Smooth muscle cell (in vitro differentiated cells): ENCODE data around the gene CYP2W1. TPM values are rescaled to one million over a fixed set of nuclear protein-coding genes. Genes with fewer than 3 reads are reported as not detected.

ENCODE experiments used
- DNase-seq: peaks from one replicate; lab custom pipeline; 2025; ENCODE audit not compliant: unreplicated experiment; lab: John Stamatoyannopoulos, UW
- H2AFZ ChIP-seq: fragments of 200-600 bp; sonication (generic); 2 replicates; pipeline ENCODE4 v1.6.0; 2016; ENCODE audit warnings: antibody characterized with exemption, low read depth, mild to moderate bottlenecking
- H3F3A ChIP-seq: fragments of 200-600 bp; sonication (generic); 2 replicates; pipeline ENCODE4 v1.6.0; 2017; ENCODE audit warnings: antibody characterized with exemption, low read depth
- H3K27ac ChIP-seq: fragments of 200-600 bp; sonication (generic); 2 replicates; pipeline ENCODE4 v1.5.1; 2016; ENCODE audit warnings: low read depth, mild to moderate bottlenecking
- H3K27me3 ChIP-seq: fragments of 200-600 bp; sonication (generic); 2 replicates; pipeline ENCODE4 v1.6.1; 2016; ENCODE audit warnings: low read depth, mild to moderate bottlenecking
- H3K36me3 ChIP-seq: fragments of 200-600 bp; sonication (generic); 2 replicates; pipeline ENCODE4 v1.5.1; 2016; ENCODE audit warnings: low read depth
- H3K4me1 ChIP-seq: fragments of 200-600 bp; sonication (generic); 2 replicates; pipeline ENCODE4 v1.5.1; 2016; ENCODE audit warnings: low read depth
- H3K4me2 ChIP-seq: fragments of 200-600 bp; sonication (generic); 2 replicates; pipeline ENCODE4 v1.6.0; 2016; ENCODE audit warnings: mild to moderate bottlenecking
- H3K4me3 ChIP-seq: fragments of 200-600 bp; sonication (generic); 2 replicates; pipeline ENCODE4 v1.5.1; 2016; ENCODE audit warnings: mild to moderate bottlenecking
- H3K79me2 ChIP-seq: fragments of 200-600 bp; sonication (generic); 2 replicates; pipeline ENCODE4 v1.6.0; 2016; ENCODE audit warnings: low read depth, mild to moderate bottlenecking
- H3K9ac ChIP-seq: fragments of 200-600 bp; sonication (generic); 2 replicates; pipeline ENCODE4 v1.6.0; 2016; ENCODE audit warnings: low read depth
- H3K9me3 ChIP-seq: fragments of 200-600 bp; sonication (generic); replicated peaks from 2 replicates; pipeline ENCODE4 v1.5.1; 2016; ENCODE audit warnings: low read depth
- H4K20me1 ChIP-seq: fragments of 200-600 bp; sonication (generic); 2 replicates; pipeline ENCODE4 v1.6.0; 2016; ENCODE audit warnings: low read depth
- WGBS: methylation state at CpG from one replicate; pipeline ENCODE4 v1.1.7; 2016; ENCODE audit warnings: low lambda C conversion rate; 5-methylcytosine and 5-hydroxymethylcytosine counted together
- polyA plus RNA-seq: library from polyadenylated mRNA; unstranded; fragments of >200 nt; fragmentation: Nextera tagmentation; extraction: Ambion mirVana; gene quantifications from 2 replicates; pipeline ENCODE4 v1.2.1, GENCODE V29; 2016
- total RNA-seq: library from RNA; depleted of rRNA; stranded (reverse); fragments of >200 nt; gene quantifications from 2 replicates; pipeline ENCODE4 v1.2.3, GENCODE V29; 2014
- TF ChIP-seq, protein P1 (sequence below): fragments of 200-600 bp; sonication (generic); IDR thresholded peaks from 2 replicates; pipeline ENCODE4 v1.5.1; 2017; ENCODE audit warnings: borderline replicate concordance, mild to moderate bottlenecking, antibody characterized with exemption; ENCODE audit not compliant: insufficient read depth, poor library complexity, severe bottlenecking

The CYP2W1 gene
- total and polyA plus RNA-seq, 2 experiments from 2014 or later = not detected

DNA sequence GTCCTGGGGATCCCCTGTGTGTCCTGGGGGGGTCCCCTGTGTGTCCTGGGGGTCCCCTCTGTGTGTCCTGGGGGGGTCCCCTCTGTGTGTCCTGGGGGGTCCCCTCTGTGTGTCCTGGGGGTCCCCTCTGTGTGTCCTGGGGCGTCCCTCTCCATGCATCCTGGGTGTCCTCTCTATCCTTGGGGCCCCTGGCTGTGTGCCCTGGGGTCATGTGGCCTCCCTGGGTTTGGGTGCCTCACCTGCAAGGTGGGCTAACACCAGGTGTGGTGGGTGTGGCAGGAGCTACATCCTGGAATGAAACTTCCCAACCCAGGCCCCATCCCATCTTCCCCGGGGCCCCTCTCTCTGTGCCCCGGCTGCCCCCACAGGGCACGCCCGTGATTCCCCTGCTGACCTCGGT, 4.9 kb downstream of the CYP2W1 start:
- DNase-seq = no peak
- Histone ChIP-seq H3K9me3 (no peaks in the 10 kb centered on the region), H3K79me2 (no peaks in the 10 kb centered on the region), H3K36me3 (no peaks in the 10 kb centered on the region), H3K27ac (no peak overlapping the region), H2AFZ (no peak overlapping the region), H3K4me3 (no peak overlapping the region), H3K4me1 (peaks cover 4% of the 10 kb centered on the region), H3F3A (no peaks in the 10 kb centered on the region), H3K4me2 (no peak overlapping the region), H4K20me1 (peaks cover 4% of the 10 kb centered on the region), H3K9ac (no peak overlapping the region), H3K27me3 (no peaks in the 10 kb centered on the region)
- WGBS = 91% methylated on average over 6 of the region's 6 CpGs
- TF ChIP-seq, protein P1, sequence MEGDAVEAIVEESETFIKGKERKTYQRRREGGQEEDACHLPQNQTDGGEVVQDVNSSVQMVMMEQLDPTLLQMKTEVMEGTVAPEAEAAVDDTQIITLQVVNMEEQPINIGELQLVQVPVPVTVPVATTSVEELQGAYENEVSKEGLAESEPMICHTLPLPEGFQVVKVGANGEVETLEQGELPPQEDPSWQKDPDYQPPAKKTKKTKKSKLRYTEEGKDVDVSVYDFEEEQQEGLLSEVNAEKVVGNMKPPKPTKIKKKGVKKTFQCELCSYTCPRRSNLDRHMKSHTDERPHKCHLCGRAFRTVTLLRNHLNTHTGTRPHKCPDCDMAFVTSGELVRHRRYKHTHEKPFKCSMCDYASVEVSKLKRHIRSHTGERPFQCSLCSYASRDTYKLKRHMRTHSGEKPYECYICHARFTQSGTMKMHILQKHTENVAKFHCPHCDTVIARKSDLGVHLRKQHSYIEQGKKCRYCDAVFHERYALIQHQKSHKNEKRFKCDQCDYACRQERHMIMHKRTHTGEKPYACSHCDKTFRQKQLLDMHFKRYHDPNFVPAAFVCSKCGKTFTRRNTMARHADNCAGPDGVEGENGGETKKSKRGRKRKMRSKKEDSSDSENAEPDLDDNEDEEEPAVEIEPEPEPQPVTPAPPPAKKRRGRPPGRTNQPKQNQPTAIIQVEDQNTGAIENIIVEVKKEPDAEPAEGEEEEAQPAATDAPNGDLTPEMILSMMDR = no peak

DNA sequence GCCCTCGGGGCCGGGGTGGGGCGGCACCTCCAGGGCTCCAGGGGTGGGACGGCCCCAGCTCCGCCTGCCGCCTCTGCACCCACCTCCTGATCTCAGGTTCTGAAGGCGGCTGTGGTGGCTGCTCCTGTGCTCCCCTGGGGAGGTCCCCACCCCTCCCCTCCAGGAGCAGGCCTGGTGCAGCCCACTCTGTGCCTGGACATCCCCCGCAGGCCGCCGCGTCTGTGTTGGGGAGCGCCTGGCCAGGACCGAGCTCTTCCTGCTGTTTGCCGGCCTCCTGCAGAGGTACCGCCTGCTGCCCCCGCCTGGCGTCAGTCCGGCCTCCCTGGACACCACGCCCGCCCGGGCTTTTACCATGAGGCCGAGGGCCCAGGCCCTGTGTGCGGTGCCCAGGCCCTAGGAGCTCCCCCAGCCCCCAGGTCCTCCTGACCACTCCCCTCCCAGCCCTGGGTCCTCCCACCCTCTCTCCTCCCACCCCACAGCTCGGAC, 5.5 kb downstream of the CYP2W1 start:
- H3K4me2 ChIP-seq = no peak overlapping the region
- H3K4me1 ChIP-seq = peaks cover 4% of the 10 kb centered on the region
- H3K9ac ChIP-seq = no peak overlapping the region
- WGBS = no CpG with 5 or more reads among the region's 24 CpGs
- no peak overlapping the region for H3K27ac ChIP-seq
- no peaks in the 10 kb centered on the region for H3F3A ChIP-seq
- no peak overlapping the region for H2AFZ ChIP-seq
- no peak for DNase-seq
- H3K79me2 ChIP-seq = no peaks in the 10 kb centered on the region
- TF ChIP-seq, protein P1 = no peak
- H3K36me3 ChIP-seq = no peaks in the 10 kb centered on the region
- no peak overlapping the region for H3K4me3 ChIP-seq
- H3K27me3 ChIP-seq = no peaks in the 10 kb centered on the region
- peaks cover 4% of the 10 kb centered on the region for H4K20me1 ChIP-seq
- no peaks in the 10 kb centered on the region for H3K9me3 ChIP-seq

DNA sequence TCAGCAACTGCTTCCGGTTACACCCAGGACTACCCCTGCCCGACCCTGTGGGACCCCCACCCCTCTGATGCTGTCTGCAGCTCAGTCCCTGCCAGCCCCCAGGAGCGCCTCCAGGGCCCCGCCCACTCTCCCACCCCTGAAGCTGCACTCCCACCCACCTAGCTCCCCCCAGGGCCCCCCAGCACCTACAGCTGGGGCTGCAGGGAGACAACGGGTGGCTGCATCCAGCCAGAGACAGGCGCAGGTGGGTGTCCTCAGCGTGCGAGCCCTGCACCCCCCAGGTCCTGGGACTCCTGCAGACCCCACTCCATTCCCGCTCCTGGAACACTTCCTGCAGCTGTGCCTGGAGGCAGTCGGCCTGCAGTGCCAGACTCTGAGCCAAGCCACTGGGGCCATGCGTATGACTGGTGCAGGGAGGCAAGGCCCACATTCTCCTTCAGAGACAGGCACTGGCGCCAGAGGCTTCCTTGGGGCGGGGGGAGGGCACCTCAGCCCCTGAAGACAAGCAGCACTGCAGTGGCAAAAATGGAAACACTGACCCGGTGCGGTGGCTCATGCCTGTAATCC, 6.1 kb downstream of the CYP2W1 start:
- no peak overlapping the region for H3K27ac ChIP-seq
- H3K4me3 ChIP-seq = no peak overlapping the region
- no peak for DNase-seq
- no peaks in the 10 kb centered on the region for H3K27me3 ChIP-seq
- H3F3A ChIP-seq = no peaks in the 10 kb centered on the region
- TF ChIP-seq, protein P1 = no peak
- no peaks in the 10 kb centered on the region for H3K9me3 ChIP-seq
- H3K9ac ChIP-seq = no peak overlapping the region
- 75% methylated on average over 11 of the region's 15 CpGs for WGBS
- H2AFZ ChIP-seq = no peak overlapping the region
- H3K4me1 ChIP-seq = peaks cover 4% of the 10 kb centered on the region
- peaks cover 4% of the 10 kb centered on the region for H4K20me1 ChIP-seq
- H3K36me3 ChIP-seq = no peaks in the 10 kb centered on the region
- no peak overlapping the region for H3K4me2 ChIP-seq
- no peaks in the 10 kb centered on the region for H3K79me2 ChIP-seq

DNA sequence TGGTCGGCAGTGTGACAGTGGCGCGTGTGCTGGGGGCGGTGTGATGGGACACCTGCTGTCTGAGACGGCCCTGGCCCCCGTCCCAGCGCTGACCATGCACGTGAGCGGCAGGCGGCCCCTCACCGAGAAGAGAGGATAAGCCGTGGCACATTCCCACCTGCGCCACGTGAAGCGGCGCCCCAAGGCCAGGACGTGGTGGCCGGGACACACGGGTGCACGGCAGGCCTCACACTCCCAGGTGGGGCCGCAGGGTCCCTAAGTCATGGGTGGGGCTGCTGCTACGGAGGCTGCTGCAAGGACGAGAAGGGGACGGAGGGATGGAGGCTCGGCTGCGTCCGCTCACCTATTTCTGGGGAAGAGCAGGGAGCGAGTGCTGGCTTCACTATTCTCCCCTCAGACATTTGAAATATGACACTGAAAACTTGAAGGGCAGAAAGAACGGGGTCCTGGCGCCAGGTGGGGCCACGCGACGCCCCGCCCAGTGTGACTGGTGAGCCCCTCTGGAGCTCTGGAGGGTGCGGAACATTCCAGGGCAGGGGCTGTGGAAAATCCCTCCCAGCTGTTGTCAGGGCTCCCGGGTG, 7.5 kb downstream of the CYP2W1 start:
- H4K20me1 ChIP-seq = peaks cover 4% of the 10 kb centered on the region
- H3F3A ChIP-seq = no peaks in the 10 kb centered on the region
- DNase-seq = no peak
- H3K4me1 ChIP-seq = peaks cover 4% of the 10 kb centered on the region
- no peaks in the 10 kb centered on the region for H3K9me3 ChIP-seq
- no peak overlapping the region for H3K9ac ChIP-seq
- no peak overlapping the region for H2AFZ ChIP-seq
- no peaks in the 10 kb centered on the region for H3K27me3 ChIP-seq
- no peaks in the 10 kb centered on the region for H3K79me2 ChIP-seq
- TF ChIP-seq, protein P1 = no peak
- WGBS = 93% methylated on average over 19 of the region's 36 CpGs
- no peaks in the 10 kb centered on the region for H3K36me3 ChIP-seq
- H3K4me3 ChIP-seq = no peak overlapping the region
- H3K27ac ChIP-seq = no peak overlapping the region
- no peak overlapping the region for H3K4me2 ChIP-seq
